Neural cell (in vitro differentiated cells): ENCODE results near the gene OGFR. TPM values are rescaled to one million over a fixed set of nuclear protein-coding genes. Genes with fewer than 3 reads are reported as not detected.

Experiments
- H2AFZ ChIP-seq: fragments of 200-600, 300-800 bp; sonication (generic), shearing (Covaris generic); 2 replicates; pipeline ENCODE4 v1.6.0; 2014; ENCODE audit warnings: low read depth, mild to moderate bottlenecking, antibody characterized with exemption, low read length, moderate library complexity
- H3F3A ChIP-seq: fragments of 200-600 bp; shearing (Covaris generic); 2 replicates; pipeline ENCODE4 v1.6.1; 2016; ENCODE audit warnings: mild to moderate bottlenecking, moderate library complexity, mixed read lengths, antibody characterized with exemption, low read length; ENCODE audit not compliant: insufficient read depth, poor library complexity, severe bottlenecking
- H3K27ac ChIP-seq: fragments of 200-600, 300-800 bp; sonication (generic), shearing (Covaris generic); 2 replicates; pipeline ENCODE4 v1.5.1; 2014; ENCODE audit warnings: mild to moderate bottlenecking, low read length, moderate library complexity
- H3K27me3 ChIP-seq: fragments of 300-800, 200-600 bp; sonication (generic), shearing (Covaris generic); 2 replicates; pipeline ENCODE4 v1.6.0; 2014; ENCODE audit warnings: mild to moderate bottlenecking, low read depth, low read length, moderate library complexity; ENCODE audit not compliant: insufficient read depth
- H3K36me3 ChIP-seq: fragments of 300-800, 200-600 bp; sonication (generic), shearing (Covaris generic); 2 replicates; pipeline ENCODE4 v1.5.1; 2014; ENCODE audit warnings: mild to moderate bottlenecking, antibody characterized with exemption, low read length, moderate library complexity; ENCODE audit not compliant: insufficient read depth
- H3K4me2 ChIP-seq: fragments of 300-800, 200-600 bp; sonication (generic), shearing (Covaris generic); 2 replicates; pipeline ENCODE4 v1.6.0; 2014; ENCODE audit warnings: mild to moderate bottlenecking, low read length
- H3K4me3 ChIP-seq: fragments of 300-800, 200-600 bp; sonication (generic), shearing (Covaris generic); 2 replicates; pipeline ENCODE4 v1.5.1; 2014; ENCODE audit warnings: mild to moderate bottlenecking, low read length, moderate library complexity
- H3K79me2 ChIP-seq: fragments of 200-600 bp; shearing (Covaris generic); replicated peaks from 2 replicates; pipeline ENCODE4 v1.6.0; 2014; ENCODE audit warnings: mild to moderate bottlenecking, low read length, moderate library complexity; ENCODE audit not compliant: insufficient read depth
- H3K9ac ChIP-seq: fragments of 300-800, 200-600 bp; sonication (generic), shearing (Covaris generic); 2 replicates; pipeline ENCODE4 v1.6.1; 2016; ENCODE audit warnings: mild to moderate bottlenecking, low read length, mixed read lengths
- H3K9me2 ChIP-seq: fragments of 200-600 bp; shearing (Covaris generic); 2 replicates; pipeline ENCODE4 v1.6.1; 2016; ENCODE audit warnings: mild to moderate bottlenecking, low read length, mixed read lengths; ENCODE audit not compliant: insufficient read depth
- H3K9me3 ChIP-seq: fragments of 200-600, 300-800 bp; sonication (generic), shearing (Covaris generic); 2 replicates; pipeline ENCODE4 v1.6.1; 2016; ENCODE audit warnings: mild to moderate bottlenecking, mixed run types, low read length, moderate library complexity, mixed read lengths
- H4K20me1 ChIP-seq: fragments of 200-600 bp; shearing (Covaris generic); 2 replicates; pipeline ENCODE4 v1.6.1; 2016; ENCODE audit warnings: mild to moderate bottlenecking, mixed run types; ENCODE audit not compliant: insufficient read depth
- CTCF ChIP-seq: fragments of 450-650 bp; IDR thresholded peaks from 2 replicates; pipeline ENCODE4 v1.5.1; 2014; ENCODE audit warnings: antibody characterized with exemption, mild to moderate bottlenecking, moderate library complexity; ENCODE audit not compliant: poor library complexity, severe bottlenecking
- EP300 ChIP-seq: fragments of 450-650 bp; conservative IDR thresholded peaks from 2 replicates; pipeline ENCODE4 v1.6.1; 2014; ENCODE audit warnings: antibody characterized with exemption, mild to moderate bottlenecking, moderate library complexity; ENCODE audit not compliant: poor library complexity, severe bottlenecking
- EZH2 ChIP-seq: fragments of 200-600, 300-800 bp; shearing (Covaris generic), sonication (generic); IDR thresholded peaks from 2 replicates; pipeline ENCODE4 v1.6.1; 2014; ENCODE audit warnings: antibody characterized with exemption, low read length, borderline replicate concordance, mild to moderate bottlenecking; ENCODE audit not compliant: insufficient read depth, poor library complexity, severe bottlenecking
- MXI1 ChIP-seq: fragments of 450-650 bp; conservative IDR thresholded peaks from 2 replicates; pipeline ENCODE4 v1.6.1; 2014; ENCODE audit warnings: antibody characterized with exemption, mild to moderate bottlenecking; ENCODE audit not compliant: poor library complexity, severe bottlenecking
- POLR2AphosphoS5 ChIP-seq: IDR thresholded peaks from 2 replicates; pipeline ENCODE4 v1.6.1; 2012
- RAD21 ChIP-seq: fragments of 450-650 bp; conservative IDR thresholded peaks from 2 replicates; pipeline ENCODE4 v1.6.1; 2014; ENCODE audit warnings: antibody characterized with exemption, mild to moderate bottlenecking, moderate library complexity
- REST ChIP-seq: IDR thresholded peaks from 2 replicates; pipeline ENCODE4 v1.6.1; 2012; ENCODE audit warnings: borderline replicate concordance
- SMC3 ChIP-seq: fragments of 450-650 bp; conservative IDR thresholded peaks from 2 replicates; pipeline ENCODE4 v1.6.1; 2014; ENCODE audit warnings: antibody characterized with exemption, mild to moderate bottlenecking, moderate library complexity; ENCODE audit not compliant: poor library complexity
- TAF1 ChIP-seq: IDR thresholded peaks from 2 replicates; pipeline ENCODE4 v1.6.1; 2012; ENCODE audit warnings: low read depth
- polyA plus RNA-seq: library from polyadenylated mRNA; depleted of rRNA; stranded (reverse); fragments of >200 nt; gene quantifications from 2 replicates; pipeline ENCODE4 v1.2.3, GENCODE V29; 2014

The OGFR gene
- polyA plus RNA-seq, 1 donor from 2014 or later = 15.6 TPM

GRCh38 chr20:62776692-62777527 is 27.7 kb upstream of the OGFR start:
- no peak overlapping the region for H3K9ac ChIP-seq
- H3F3A ChIP-seq = no peaks in the 10 kb centered on the region
- H3K4me2 ChIP-seq = no peak overlapping the region
- H3K27me3 ChIP-seq = no peaks in the 10 kb centered on the region
- TF ChIP-seq SMC3 (no peak), EZH2 (no peak), POLR2AphosphoS5 (no peak), RAD21 (no peak), CTCF (no peak), MXI1 (no peak), EP300 (no peak), TAF1 (no peak), REST (no peak)
- no peaks in the 10 kb centered on the region for H3K9me3 ChIP-seq
- no peaks in the 10 kb centered on the region for H3K9me2 ChIP-seq
- H3K4me3 ChIP-seq = no peak overlapping the region
- no peaks in the 10 kb centered on the region for H3K79me2 ChIP-seq
- no peak overlapping the region for H3K27ac ChIP-seq
- H3K36me3 ChIP-seq = no peaks in the 10 kb centered on the region
- no peak overlapping the region for H2AFZ ChIP-seq
- no peaks in the 10 kb centered on the region for H4K20me1 ChIP-seq

- H3F3A ChIP-seq = no peaks in the 10 kb centered on the region
- TF ChIP-seq EP300 = no peak
- no peak for TF ChIP-seq POLR2AphosphoS5
- no peak for TF ChIP-seq TAF1
- TF ChIP-seq MXI1 = no peak
- TF ChIP-seq SMC3 = no peak
- TF ChIP-seq EZH2 = no peak
- TF ChIP-seq RAD21 = no peak
- no peak for TF ChIP-seq REST
- no peak for TF ChIP-seq CTCF
- H3K9me2 ChIP-seq = no peaks in the 10 kb centered on the region
- H3K4me3 ChIP-seq = no peak overlapping the region
- no peaks in the 10 kb centered on the region for H3K27me3 ChIP-seq
- H3K36me3 ChIP-seq = no peaks in the 10 kb centered on the region
- H3K9ac ChIP-seq = no peak overlapping the region
- no peaks in the 10 kb centered on the region for H3K79me2 ChIP-seq
- H4K20me1 ChIP-seq = no peaks in the 10 kb centered on the region
- H2AFZ ChIP-seq = no peak overlapping the region
- no peaks in the 10 kb centered on the region for H3K9me3 ChIP-seq
- H3K27ac ChIP-seq = no peak overlapping the region
- H3K4me2 ChIP-seq = no peak overlapping the region
These were observed 27.2 kb upstream of the OGFR start for GRCh38 chr20:62777528-62777830.
